Fibroblast of lung (primary cell): Measurements from ENCODE around the gene FKBP2.

Experiments used
- CTCF ChIP-seq, 2 donors: IDR thresholded peaks in 1 of 2; conservative IDR thresholded peaks in 1 of 2; 1 replicate in 1 of 2; 2 replicates in 1 of 2; pipeline ENCODE4 v1.5.1; 2011 to 2012; ENCODE audit warnings: low read length in 2 of 2, control low read depth in 1 of 2, inconsistent platforms in 1 of 2, low read depth in 1 of 2, mild to moderate bottlenecking in 1 of 2
- EZH2 ChIP-seq: IDR thresholded peaks from 2 replicates; pipeline ENCODE4 v1.5.1; 2012; ENCODE audit warnings: low read length, control low read depth, mild to moderate bottlenecking; ENCODE audit errors: missing control alignments

DNA sequence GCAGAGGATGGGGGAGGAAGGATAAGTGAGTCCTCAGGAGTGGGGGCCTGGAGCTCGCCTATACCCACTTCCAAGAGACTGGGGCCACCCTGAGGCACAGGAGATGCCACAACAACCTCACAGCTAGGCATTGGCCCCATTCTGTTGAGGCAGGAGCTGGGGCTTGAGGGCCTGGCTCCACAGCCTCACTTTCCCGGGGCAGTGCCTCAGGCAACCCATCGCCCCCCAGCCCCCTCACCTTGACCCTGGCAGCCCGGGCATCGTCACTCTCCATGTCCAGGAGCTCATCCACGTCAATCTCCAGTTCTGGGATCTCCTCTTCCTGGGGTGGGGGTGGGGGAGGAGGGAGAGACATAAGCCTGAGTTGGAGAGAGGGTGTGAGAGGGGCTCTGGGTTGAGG lies 4.1 kb downstream of the FKBP2 start:
- TF ChIP-seq CTCF (conservative IDR thresholded peaks at IDR 0.05 in 1 of 2, IDR thresholded peaks at IDR 0.05 in 1 of 2; ENCODE audit: low read depth in 1 of 2, low read length in 2 of 2) (no peak), EZH2 (no peak)
